SHP77 (cell line): ENCODE measurements around the gene ZBTB49.
"Not testable (repeated sequence)": the region's sequence is repeated elsewhere in the genome, so short reads cannot be mapped to it uniquely, and the experiment has no call there.

ENCODE experiments used
- DNase-seq, 2 experiments: peaks; one replicate each; lab custom pipeline; 2025; lab: John Stamatoyannopoulos, UW

Gene ZBTB49

DNA sequence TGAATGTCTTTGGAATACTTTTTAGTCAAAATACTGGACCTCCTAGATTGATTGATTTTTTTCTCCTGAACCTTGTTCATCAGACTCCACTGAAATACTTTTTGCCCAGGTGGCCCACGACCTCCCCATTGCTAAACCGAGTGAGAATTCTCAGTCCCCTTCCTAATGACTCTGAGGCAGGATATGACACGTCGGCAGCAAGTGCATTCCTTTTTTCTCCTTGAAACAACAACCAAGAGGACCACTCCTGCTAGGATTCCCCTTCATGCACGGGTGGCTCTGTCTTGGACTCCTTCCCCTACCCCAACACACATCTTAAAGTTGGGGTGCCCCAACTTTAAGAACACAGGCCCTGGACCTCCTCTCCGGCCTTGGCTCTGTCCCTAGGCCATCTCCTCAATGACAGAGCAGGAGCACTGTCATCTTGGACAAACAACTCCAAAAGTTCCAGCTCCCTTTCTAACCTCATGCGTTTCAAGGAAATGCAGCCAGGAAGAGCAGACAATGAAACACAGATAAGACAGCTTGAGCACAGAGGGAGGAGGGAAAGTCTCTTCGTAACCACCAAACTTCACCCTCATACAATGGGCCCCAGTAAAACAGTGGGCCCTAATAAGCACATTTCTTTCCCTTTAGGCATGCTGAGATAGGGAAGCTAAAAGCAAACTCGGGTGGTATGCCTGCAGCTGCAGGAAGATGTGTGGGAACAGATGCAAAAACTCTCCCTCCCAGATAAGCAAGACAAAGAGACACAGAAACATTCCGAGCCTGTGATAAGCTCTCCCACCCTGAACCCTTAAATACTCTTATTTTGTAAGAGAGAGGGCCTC lies 33.9 kb downstream of the ZBTB49 start:
- DNase-seq, result no peak

DNA sequence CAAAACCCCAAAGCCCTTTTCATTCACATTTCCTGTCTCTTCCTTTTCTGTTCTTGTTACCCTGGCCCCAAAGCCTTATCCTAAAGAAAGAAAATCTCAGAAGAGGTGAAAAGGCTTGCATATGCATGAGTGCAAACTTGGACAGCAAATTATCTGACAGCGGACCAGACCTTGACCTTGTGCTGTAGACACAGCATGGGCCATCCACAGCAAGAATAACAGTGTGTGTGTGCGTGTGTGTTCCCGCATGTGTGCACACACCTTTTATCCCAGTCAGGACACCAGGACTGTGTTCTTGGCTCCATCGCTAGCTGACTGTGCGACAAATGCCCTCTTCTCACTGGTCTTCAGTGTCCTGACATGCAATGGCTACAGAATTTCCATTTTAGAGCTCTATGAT lies 35.3 kb downstream of the ZBTB49 start:
- DNase-seq, result no peak

DNA sequence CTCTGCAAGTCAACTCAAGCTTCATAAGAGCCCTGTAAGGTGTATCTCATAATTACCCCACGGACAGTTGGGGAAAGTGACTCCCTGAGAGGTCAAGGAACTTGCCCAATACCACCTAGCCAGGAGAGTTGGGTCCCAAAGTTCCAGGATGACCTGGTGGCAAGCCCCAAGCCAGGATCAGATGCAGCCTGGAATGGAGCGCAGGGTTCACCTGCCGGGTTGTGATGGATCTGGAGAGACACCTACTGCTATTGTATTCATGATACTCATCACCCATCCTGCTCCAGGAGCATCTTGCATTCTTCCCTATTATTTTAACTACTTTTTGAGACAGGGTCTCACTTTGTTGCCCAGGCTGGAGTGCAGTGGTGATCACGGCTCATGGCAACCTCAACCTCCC lies 36.1 kb downstream of the ZBTB49 start:
- DNase-seq, result no peak

DNA sequence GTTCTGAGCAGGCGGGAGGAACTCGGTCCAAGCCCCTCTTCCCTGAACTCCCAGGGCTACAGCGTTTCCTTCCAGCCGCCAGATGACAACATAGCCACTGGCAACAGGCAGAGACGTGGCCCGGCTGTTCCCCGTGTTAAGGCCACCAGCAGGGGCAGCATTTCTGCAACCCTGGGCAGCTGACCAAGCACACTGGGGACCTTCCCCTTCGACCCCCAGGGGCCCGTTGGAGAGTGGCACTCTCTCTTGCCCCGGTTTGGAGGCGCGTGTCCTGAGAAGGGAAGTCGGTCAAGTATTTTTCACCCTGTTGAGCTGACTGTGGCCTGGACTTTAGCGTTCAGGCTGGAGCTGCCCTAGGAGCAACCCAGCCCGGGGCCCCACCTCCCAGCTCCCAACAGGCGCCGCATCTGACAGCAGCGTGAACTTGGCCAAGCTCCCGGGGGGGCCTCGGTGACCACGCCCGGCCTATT lies 37.6 kb downstream of the ZBTB49 start:
- DNase-seq, result peak in 1 of 2 experiments; percentile 5

DNA sequence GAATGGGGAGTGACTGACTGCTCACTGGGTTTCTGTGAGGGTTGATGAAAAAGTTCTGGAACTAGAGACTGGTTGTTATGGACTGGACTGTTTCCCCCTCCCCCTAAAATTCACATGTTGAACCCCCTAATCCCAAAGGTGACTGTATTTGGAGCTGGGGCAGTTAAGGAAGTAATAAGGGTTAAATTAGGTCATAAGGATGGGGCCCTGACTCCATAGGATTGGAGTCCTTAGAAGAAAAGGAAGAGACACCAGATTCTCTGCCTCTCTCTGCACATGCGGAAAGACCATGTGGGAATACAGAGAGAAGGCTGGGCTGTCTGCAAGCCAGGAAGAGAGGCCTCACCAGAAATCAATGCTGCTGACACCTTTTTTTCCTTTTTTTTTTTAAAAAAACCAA lies 38.2 kb downstream of the ZBTB49 start:
- no peak for DNase-seq

DNA sequence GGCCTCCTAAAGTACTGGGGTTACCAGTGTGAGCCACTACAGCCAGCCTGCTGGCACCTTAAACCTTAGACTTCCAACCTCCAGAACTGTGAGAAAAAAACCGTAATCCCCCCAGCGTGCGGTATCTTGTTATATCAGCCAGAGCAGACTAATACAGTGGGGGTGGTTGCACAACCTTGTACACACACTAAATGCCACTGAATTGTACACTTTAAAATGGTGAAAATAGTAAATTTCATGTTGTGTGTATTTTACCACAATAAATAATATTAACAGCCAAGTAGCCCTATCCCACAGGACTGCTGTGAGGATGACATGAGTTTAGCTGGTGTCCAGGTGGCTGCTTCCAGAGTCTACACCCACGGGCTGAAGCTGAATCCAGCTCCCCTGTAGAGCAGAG lies 38.8 kb downstream of the ZBTB49 start:
- DNase-seq, result no peak

DNA sequence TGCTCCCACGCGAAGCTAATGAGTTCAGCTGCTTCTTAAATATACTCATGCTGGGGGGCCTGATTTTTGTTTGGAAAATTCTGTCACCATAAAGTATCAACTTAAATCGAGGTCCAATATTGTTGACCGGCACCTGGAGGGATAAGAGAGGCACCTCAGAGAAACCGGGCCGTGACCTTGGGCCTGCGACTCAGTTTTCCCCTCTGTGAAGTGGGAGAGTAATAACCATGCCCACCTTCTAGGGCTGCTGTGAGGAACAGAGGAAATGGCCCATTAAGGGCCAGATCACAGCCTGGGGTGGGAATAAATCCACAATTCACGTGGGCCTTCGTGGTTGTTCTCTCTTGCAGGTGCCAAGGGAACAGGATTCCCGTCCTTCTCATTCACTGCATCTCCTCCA lies 39.4 kb downstream of the ZBTB49 start:
- no peak for DNase-seq

DNA sequence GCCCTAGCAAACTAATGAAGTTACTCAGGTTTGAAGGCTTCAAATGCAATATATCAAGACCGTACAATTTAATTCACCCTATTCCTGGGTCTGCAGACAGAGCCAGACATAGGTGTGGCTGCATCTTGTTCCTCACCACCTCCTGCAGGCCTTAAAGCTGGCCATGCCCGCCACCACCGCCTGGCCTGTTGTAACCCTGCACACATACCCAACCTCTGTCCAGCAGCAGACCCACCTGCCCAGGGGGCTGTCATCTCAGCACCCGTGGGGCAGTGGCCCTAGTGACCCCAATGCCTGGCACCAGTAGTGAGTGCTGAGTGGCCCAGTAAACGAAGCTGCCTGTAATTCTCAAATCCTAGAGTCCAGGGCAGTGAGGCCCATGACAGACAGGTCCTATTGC lies 40.7 kb downstream of the ZBTB49 start:
- DNase-seq, result no peak

DNA sequence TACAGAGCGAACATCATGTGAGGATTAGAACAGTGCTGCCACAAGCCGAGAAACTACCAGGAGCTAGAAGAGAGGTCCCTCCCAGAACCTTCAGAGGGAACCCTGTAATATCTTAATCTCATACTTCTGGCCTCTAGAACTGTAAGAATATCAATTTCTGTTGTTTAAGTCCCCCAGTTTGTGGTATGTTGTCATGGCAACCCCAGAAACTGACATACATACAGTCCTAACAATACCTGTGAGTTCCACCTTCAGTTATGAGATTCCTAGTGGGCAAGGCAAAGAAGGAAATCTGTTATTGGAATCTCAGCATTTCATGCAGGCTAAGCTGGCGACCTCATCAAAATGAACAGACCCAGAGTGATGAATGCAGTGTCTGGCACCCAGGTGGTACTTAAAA lies 42.5 kb downstream of the ZBTB49 start:
- no peak for DNase-seq

DNA sequence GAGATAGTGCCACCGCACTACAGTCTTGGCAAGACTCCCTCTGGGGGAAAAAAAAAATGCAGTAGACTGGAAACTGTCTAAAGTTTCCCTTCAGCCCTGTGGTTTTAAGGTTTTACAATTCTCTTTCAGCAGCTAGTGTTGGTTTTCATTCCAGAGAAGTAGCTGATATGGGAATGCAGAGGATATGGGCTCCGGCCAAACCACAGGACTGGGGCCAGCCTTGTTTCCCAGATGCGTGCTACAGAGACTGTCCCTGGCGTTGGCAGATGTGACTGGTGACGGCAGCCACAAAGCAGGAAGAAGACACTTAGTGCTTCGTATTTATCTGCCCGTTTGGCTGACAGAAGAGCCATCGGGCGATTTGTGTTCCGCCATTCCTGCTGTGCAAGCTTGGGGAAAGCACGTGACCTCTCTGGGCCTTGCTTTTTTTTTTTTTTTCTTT lies 43.2 kb downstream of the ZBTB49 start:
- peak in 1 of 2 experiments; percentile 0 for DNase-seq

DNA sequence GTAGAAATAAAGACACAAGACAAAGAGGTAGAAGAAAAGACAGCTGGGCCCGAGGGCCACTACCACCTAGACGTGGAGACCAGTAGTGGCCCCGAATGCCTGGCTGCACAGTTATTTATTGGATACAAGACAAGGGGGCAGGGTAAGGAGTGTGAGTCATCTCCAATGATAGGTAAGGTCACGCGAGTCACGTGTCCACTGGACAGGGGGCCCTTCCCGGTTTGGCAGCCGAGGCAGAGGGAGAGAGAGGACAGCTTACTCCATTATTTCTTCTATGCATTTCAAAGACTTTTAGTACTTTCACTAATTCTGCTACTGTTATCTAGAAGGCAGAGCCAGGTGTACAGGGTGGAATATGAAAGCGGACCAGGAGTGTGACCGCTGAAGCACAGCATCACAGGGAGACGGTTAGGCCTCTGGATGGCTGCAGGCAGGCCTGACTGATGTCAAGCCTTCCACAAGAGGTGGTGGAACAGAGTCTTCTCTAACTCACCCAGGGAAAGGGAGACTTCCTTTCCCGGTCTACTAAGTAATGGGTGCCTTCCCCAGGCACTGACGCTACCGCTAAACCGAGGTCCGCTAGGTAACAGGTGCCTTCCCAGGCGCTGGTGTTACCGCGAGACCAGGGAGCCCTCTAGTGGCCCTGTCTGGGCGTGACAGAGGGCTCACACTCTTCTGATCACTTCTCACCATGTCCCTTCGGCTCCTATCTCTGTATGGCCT lies 44.9 kb downstream of the ZBTB49 start:
- peak in 1 of 2 experiments; percentile 39 for DNase-seq

DNA sequence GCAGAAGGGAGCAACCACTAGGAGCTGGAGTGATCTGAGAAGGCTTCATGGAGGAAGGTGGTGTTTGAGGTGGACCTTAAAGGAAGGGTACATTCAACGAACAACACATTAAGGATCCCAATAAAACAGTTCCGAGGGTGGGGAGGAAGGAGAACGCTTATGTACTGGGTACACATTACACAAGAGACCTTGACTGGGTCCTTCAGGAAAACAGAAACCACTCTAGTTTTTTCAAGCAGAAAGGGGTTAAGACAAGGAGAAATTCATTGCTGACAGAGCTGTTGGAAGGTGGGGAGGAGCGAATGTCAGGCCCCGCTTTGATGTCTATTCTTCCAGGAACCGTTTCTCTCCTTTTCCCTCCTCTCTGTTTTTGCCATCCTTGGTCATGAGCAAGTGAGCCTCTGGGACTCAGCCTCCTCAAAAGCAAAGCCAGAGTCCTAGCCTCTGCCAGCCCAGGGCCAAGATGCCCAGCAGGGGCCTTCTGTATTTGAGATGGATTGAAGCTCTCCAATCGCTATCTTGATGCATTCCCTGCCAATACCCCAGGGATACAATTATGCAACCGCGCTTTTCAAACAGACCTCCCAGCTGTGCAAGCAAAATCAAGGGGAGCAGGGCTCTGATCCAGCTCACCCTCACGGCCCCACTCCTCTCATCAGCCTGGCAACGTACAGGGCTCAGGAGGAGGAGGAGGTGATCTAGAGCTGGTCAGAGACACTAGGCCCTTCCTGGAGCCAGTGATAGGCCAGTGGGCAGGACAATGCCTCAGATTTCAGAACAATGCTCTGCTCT lies 48.4 kb downstream of the ZBTB49 start:
- no peak for DNase-seq

DNA sequence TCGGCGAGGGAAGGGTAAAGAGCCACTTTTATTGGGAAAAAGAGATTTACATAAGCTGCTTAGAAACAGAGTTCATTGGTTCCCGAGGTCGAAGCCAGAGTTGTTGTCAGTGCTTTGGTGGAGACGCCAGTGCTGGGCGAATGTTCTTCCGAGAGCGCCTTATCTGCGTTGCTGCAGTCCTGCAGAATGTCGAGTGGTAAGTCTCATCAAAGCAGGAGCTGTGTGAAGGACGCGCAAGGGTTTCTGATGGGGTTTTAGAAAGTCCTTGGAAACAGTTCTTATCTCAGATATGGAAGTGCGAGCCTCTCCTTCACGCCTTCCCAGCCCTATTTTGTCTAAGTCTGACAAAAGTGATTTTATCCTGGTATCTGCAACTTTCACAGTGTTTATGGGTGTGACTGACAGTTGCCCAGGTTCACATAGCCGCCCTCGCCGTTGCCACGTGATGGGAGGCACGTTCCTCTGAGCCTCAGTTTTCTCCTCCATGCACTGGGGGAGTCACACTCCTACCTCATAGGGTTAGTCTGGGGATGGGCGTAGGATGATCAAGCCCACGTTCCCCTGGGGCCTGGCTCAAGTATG lies 49.5 kb downstream of the ZBTB49 start:
- DNase-seq, result no peak

DNA sequence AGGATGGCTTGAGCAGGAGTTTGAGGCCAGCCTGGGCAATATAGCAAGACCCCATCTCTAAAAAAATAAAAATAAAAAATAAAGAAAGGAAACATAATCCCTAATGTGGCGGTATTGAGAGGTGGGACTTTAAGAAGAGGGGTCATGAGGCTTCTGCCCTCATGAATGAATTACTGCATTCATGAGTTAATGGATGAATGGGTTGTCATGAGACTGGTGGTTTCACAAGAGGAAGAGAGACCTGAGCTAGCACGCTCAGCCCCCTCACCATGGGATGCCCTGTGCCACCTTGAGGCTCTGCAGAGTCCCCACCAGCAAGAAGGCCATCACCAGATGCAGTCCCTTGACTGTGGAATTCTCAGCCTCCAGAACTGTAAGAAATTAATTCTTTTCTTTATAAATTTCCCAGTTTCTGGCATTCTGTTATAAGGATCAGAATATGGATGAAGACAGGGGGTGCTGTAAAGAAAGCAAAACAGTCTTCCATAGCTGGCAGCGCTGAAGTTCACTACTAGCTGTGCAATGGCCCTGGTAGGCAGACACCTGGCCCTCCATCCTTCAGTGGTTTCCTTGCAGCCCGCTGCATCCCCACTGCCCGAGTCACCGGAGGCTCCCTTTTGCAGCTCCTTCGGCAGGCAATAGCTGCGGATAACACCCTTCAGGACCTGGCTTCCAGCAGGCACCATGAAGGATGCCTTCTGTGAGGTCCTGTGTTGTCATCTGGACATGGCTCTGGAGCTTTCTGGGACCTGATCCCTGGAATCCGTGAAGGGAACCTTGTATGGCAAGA lies 52.0 kb downstream of the ZBTB49 start:
- no peak for DNase-seq

DNA sequence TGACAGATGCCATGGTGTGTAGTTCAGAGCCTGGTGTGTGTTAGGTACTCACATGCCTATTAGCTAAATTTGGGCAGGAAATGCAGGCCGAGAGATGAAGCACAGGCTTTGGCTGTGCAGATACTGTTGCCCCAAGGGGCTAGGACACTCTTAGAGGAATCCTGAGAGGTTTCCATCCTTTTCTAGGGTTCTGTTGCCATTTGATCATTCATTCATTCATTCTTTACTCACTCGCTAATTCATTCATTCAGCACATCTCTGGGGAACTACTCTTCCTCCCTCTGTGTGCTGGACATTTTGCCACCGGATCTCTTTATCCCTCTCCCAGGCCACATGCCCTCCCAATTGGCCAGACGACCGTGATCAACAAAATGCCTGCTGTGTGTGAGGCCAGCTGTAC lies 53.0 kb downstream of the ZBTB49 start:
- DNase-seq, result no peak

DNA sequence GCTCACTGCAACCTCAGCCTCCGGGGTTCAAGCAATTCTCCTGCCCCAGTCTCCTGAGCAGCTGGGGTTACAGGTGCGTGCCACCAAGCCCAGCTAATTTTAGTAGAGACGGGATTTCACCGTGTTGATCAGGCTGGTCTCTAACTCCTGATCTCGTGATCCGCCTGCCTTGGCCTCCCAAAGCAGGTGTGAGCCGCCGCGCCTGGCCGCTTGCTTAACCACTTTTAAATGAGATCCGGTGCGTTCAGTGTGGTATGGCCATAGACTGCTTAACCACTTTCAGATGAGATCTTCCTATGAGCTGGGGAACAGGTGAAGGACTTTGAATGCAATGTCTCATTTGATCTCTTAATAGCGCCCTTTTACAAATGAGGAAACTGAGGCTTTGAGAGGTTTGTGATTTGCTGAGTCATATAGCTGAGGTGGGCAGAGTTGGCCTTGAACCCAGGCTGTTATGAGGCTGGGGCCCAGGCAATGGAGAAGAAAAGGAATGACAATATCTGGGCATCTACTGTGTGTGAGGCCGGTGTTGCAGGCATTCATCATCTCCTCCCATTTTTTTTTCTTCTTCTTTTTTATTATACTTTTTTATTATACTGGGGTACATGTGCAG lies 55.0 kb downstream of the ZBTB49 start:
- DNase-seq, result peak in 1 of 2 experiments; percentile 4

DNA sequence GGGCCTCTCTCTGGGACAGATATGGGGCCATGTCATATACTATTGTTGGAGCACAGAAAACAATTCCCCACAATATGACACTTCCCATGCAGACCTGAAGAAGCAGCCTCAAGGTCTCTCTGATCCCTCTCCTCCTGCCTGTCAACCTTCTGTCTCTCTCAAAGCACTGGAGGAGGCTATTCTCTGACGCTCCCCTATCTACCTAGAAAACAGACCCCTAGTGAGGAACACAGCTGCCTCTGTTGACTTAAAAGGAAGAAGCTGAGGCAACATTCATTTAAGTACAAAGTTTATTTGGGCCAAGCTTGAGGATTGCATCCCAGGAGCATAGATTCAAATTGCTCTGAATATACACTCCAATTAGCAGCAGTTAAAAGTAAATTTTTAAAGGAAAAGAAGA lies 57.5 kb downstream of the ZBTB49 start:
- DNase-seq, result no peak

DNA sequence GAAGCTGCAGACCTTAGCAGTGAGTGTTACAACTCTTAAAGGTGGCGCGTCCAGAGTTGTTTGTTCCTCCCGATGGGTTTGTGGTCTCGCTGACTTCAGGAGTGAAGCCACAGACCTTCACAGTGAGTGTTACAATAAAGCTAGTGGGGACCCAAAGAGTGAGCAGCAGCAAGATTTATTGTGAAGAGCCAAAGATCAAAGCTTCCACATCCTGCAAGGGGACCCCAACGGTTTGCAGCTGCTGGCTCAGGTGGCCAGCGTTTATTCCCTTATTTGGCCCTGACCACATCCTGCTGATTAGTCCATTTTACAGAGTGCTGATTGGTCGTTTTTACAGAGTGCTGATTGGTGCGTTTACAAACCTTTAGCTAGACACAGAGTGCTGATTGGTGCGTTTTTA lies 58.5 kb downstream of the ZBTB49 start:
- DNase-seq, result not testable (repeated sequence)

DNA sequence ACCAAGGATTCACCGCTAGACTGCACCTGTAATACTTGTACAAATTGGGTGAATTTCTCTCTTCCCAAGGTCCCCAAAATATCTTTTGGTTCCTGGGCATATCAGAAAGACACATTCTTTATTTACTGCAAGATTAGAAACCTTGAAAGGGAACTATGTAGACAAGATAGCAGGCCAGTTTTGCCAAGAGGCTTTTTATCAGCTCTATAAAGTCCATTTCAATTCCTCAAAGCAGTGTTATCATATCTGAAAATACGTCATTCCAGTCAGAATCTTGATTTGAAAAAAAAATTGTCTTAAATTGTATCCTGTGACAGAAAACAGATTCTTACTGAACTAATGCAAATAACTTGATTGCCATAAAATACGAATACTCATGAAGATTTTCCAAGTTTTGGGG lies 59.8 kb downstream of the ZBTB49 start:
- no peak for DNase-seq

DNA sequence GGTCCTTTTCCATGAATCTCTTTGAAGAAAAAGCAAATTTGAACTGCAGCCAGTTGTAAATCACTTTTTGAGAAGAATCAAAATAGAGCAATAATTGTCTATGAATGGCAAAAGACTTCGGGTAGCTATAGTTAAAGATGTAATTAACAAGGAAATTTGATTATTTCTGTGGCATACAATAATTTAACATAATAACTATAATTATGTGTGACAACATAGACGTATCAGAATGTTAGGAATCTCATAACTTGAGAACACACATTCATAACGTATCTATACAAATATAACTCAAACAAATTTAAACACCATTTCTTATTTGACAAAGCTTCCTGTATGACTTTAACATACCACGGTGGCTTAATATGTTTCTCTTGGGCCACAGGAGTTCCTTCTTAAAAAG lies 60.9 kb downstream of the ZBTB49 start:
- DNase-seq, result no peak

DNA sequence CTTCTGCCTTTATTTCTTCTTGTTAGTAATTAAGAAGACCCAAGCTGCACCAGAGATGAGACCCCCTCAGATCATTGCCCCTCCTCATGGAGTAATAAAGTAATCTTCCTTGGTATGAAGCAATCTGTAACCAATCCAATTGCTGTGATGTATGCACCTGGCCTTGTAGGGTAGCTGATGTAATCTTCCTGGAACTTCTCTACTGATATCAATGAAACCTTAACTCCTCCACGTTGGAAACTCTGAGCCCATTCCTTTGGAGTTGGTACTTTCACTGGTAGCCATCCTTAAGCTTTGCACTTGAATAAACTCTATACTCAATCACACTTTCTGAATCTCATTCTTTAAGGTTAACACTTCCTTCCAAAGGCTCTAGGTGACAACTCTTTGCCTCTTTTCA lies 65.3 kb downstream of the ZBTB49 start:
- no peak for DNase-seq
